ENCODE results near the gene SYT13. TPM values are rescaled to one million over a fixed set of nuclear protein-coding genes. Genes with fewer than 3 reads are reported as not detected.
A peak's percentile ranks its signal among the peaks of the same experiment; 100 is the strongest.

SYT13 gene
- total and polyA plus RNA-seq, 2 experiments from 2014 or later: 1.7 to 11.5 TPM

DNA sequence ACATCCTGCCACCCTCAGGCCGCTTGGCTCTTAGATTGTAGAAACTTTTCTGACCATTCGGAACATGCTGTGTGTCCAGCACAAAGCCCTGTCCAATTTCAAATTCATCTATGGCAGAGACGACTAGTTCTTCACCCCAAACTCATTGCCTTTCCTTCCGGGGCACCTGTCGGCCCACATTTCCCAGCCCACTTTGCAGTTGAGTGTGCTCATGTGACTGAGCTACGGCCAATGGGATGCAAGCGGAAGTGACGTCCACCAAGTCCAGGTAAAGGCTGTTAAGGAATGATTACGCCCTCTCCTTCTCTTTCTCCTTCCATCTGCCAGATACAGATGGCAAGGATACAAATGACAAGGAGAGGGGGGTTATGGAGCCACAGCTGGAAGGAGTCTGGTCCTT, 32.5 kb downstream of the SYT13 start:
- WGBS (ENCODE audit: low lambda C conversion rate, missing lambda C conversion rate): 92% methylated on average over 9 of the region's 9 CpGs
- Histone ChIP-seq H3K4me1 (ENCODE audit: insufficient read depth) (no peaks in the 10 kb centered on the region), H2AFZ (no peak overlapping the region), H3K9me3 (ENCODE audit: low read depth) (no peaks in the 10 kb centered on the region), H3K4me3 (no peak overlapping the region), H3K36me3 (replicated peaks; ENCODE audit: insufficient read depth, low read depth) (no peaks in the 10 kb centered on the region), H3K27ac (no peak overlapping the region), H4K20me1 (ENCODE audit: insufficient read depth, poor library complexity, severe bottlenecking) (no peaks in the 10 kb centered on the region), H3K27me3 (no peaks in the 10 kb centered on the region), H3K79me2 (no peaks in the 10 kb centered on the region), H3K4me2 (no peak overlapping the region), H3K9me2 (replicated peaks; ENCODE audit: insufficient read depth) (no peaks in the 10 kb centered on the region)
- no peak for DNase-seq (ENCODE audit: low spot score)
- TF ChIP-seq, protein P1, sequence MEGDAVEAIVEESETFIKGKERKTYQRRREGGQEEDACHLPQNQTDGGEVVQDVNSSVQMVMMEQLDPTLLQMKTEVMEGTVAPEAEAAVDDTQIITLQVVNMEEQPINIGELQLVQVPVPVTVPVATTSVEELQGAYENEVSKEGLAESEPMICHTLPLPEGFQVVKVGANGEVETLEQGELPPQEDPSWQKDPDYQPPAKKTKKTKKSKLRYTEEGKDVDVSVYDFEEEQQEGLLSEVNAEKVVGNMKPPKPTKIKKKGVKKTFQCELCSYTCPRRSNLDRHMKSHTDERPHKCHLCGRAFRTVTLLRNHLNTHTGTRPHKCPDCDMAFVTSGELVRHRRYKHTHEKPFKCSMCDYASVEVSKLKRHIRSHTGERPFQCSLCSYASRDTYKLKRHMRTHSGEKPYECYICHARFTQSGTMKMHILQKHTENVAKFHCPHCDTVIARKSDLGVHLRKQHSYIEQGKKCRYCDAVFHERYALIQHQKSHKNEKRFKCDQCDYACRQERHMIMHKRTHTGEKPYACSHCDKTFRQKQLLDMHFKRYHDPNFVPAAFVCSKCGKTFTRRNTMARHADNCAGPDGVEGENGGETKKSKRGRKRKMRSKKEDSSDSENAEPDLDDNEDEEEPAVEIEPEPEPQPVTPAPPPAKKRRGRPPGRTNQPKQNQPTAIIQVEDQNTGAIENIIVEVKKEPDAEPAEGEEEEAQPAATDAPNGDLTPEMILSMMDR (IDR thresholded peaks at IDR 0.05; ENCODE audit: poor library complexity): no peak
- TF ChIP-seq EZH2phosphoT487 (IDR thresholded peaks at IDR 0.05; ENCODE audit: low read depth, severe bottlenecking, unreplicated experiment) (no peak), EZH2 (IDR thresholded peaks at IDR 0.05; ENCODE audit: borderline replicate concordance) (no peak)

DNA sequence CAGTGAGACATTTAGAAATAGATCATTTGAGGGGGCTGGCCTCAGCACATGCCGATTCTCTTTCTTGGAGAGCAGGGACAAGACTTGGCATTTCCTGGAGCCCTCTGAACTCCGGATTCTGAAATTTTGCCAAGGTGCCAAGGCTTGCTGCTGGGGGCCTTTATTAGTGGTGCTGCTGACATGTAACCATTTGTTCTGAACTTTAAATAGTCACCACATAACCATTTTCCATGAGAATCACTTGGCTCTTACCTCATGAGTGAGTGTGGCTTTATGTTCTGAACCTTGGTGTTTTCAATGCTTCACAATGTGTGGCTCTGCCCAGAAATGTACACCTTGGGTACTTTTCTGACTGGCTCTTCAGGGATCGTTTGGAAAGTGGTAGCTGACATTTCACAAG, 33.3 kb downstream of the SYT13 start:
- Histone ChIP-seq H3K27me3 (no peaks in the 10 kb centered on the region), H3K4me2 (no peak overlapping the region), H3K27ac (no peak overlapping the region), H3K4me3 (no peak overlapping the region), H3K9me3 (ENCODE audit: low read depth) (no peaks in the 10 kb centered on the region), H3K9me2 (replicated peaks; ENCODE audit: insufficient read depth) (no peaks in the 10 kb centered on the region), H3K36me3 (replicated peaks; ENCODE audit: insufficient read depth, low read depth) (no peaks in the 10 kb centered on the region), H4K20me1 (ENCODE audit: insufficient read depth, poor library complexity, severe bottlenecking) (no peaks in the 10 kb centered on the region), H3K4me1 (ENCODE audit: insufficient read depth) (no peaks in the 10 kb centered on the region), H2AFZ (no peak overlapping the region), H3K79me2 (no peaks in the 10 kb centered on the region)
- WGBS (ENCODE audit: low lambda C conversion rate, missing lambda C conversion rate): 88% methylated on average over 3 of the region's 3 CpGs
- TF ChIP-seq, protein P1 (IDR thresholded peaks at IDR 0.05; ENCODE audit: poor library complexity): no peak
- TF ChIP-seq EZH2 (IDR thresholded peaks at IDR 0.05; ENCODE audit: borderline replicate concordance) (no peak), EZH2phosphoT487 (IDR thresholded peaks at IDR 0.05; ENCODE audit: low read depth, severe bottlenecking, unreplicated experiment) (no peak)
- no peak for DNase-seq (ENCODE audit: low spot score)

DNA sequence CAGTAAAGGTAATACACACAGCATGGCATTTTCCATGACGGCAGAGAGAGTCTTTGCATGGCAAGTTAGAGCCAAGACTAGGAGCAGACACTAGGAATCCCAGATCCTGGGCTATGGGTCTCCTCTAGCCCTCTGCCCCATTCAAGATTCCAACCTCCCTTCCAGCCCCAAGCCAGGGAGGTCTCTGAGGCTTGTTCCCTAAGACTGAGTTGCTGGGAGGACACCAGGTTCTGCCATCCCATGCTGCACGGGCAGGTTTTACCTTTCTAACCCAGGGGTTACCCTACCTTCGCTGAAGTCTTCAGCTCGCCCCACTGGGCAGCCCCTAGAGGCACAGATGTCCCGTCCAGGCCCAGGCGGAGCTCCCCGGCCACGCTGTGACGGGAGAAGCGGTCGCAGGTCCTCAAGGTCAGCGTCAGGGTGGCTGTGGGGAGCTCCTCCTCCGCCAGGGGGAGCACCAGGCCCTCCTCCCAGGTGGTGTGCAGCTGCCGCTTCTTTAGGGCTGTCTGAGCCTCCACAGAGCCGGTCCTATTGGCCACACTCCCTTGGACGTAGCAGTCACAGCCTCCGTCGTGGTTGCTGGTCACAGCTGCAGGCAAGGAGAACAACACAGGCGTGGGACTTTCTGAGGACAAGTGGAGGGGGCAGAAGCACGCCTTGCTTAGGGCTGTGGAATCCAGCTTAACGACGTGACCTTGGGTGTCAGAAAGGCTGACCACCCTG, 33.8 kb downstream of the SYT13 start:
- H3K36me3 ChIP-seq (replicated peaks; ENCODE audit: insufficient read depth, low read depth): no peaks in the 10 kb centered on the region
- no peak overlapping the region for H2AFZ ChIP-seq
- H3K4me3 ChIP-seq: no peak overlapping the region
- TF ChIP-seq, protein P1 (IDR thresholded peaks at IDR 0.05; ENCODE audit: poor library complexity): peak; percentile 53
- TF ChIP-seq EZH2 (IDR thresholded peaks at IDR 0.05; ENCODE audit: borderline replicate concordance): no peak
- no peak overlapping the region for H3K27ac ChIP-seq
- no peaks in the 10 kb centered on the region for H4K20me1 ChIP-seq (ENCODE audit: insufficient read depth, poor library complexity, severe bottlenecking)
- H3K9me2 ChIP-seq (replicated peaks; ENCODE audit: insufficient read depth): no peaks in the 10 kb centered on the region
- H3K79me2 ChIP-seq: no peaks in the 10 kb centered on the region
- no peaks in the 10 kb centered on the region for H3K9me3 ChIP-seq (ENCODE audit: low read depth)
- H3K4me2 ChIP-seq: no peak overlapping the region
- WGBS (ENCODE audit: low lambda C conversion rate, missing lambda C conversion rate): 45% methylated on average over 22 of the region's 22 CpGs
- no peaks in the 10 kb centered on the region for H3K4me1 ChIP-seq (ENCODE audit: insufficient read depth)
- DNase-seq (ENCODE audit: low spot score): peak; percentile 74
- no peaks in the 10 kb centered on the region for H3K27me3 ChIP-seq
